Tibial nerve (tissue), 4 donors: ENCODE measurements around the gene CNTN5. TPM values are rescaled to one million over a fixed set of nuclear protein-coding genes. Genes with fewer than 3 reads are reported as not detected.

Source experiments
- DNase-seq, 2 donors: peaks; one replicate each; pipeline ENCODE4 v3.0.0-alpha.2; 2019; ENCODE audit warnings: low spot score in 2 of 2
- H3K27ac ChIP-seq, 4 donors: fragments of 200-600 bp; sonication (generic) in 3 of 4; one replicate each; pipeline ENCODE4 v1.5.1; 2017 to 2019; ENCODE audit warnings: mild to moderate bottlenecking in 1 of 4
- H3K27me3 ChIP-seq, 2 donors: fragments of 200-600 bp; sonication (generic) in 1 of 2; one replicate each; pipeline versions ENCODE4 v1.5.1 to v1.6.0; 2017 to 2019
- H3K36me3 ChIP-seq, 3 donors: fragments of 200-600 bp; sonication (generic); one replicate each; pipeline ENCODE4 v1.5.1; 2018 to 2019
- H3K4me1 ChIP-seq, 4 donors: fragments of 200-600 bp; sonication (generic) in 3 of 4; one replicate each; pipeline ENCODE4 v1.5.1; 2017 to 2019
- H3K4me3 ChIP-seq, 4 donors: fragments of 200-600 bp; sonication (generic) in 3 of 4; one replicate each; pipeline ENCODE4 v1.5.1; 2017 to 2019; ENCODE audit warnings: mild to moderate bottlenecking in 1 of 4, moderate library complexity in 1 of 4
- H3K9me3 ChIP-seq, 4 donors: fragments of 200-600 bp; sonication (generic) in 3 of 4; one replicate each; pipeline ENCODE4 v1.5.1; 2017 to 2019
- EP300 ChIP-seq, 2 donors: sonication (generic); formaldehyde crosslinking; IDR thresholded peaks; one replicate each; pipeline ENCODE4 v1.6.1; 2017; ENCODE audit warnings: antibody characterized with exemption in 2 of 2, mild to moderate bottlenecking in 1 of 2
- POLR2A ChIP-seq, 2 donors: fragments of 450-650 bp; IDR thresholded peaks; one replicate each; pipeline ENCODE4 v1.6.1; 2017; ENCODE audit warnings: antibody characterized with exemption in 2 of 2, mild to moderate bottlenecking in 2 of 2, moderate library complexity in 2 of 2
- WGBS, 2 donors: methylation state at CpG; one replicate each; pipeline ENCODE4 v1.1.5; 2018; 5-methylcytosine and 5-hydroxymethylcytosine counted together
- total RNA-seq, 4 donors: library from RNA; depleted of rRNA; stranded (reverse); fragments of >200 nt; gene quantifications; one replicate each; pipeline ENCODE4 v1.1.0, GENCODE V29; 2016
- TF ChIP-seq, protein P1 (sequence below), 5 experiments: fragments of 200-600 bp in 3 of 5; fragments of 450-650 bp in 2 of 5; sonication (generic) in 3 of 5; IDR thresholded peaks; one replicate each; pipeline ENCODE4 v1.5.1; 2016 to 2019; ENCODE audit warnings: antibody characterized with exemption in 5 of 5, mild to moderate bottlenecking in 3 of 5, moderate library complexity in 2 of 5

CNTN5 gene
- total RNA-seq, 4 donors from 2014 or later = under 0.01 to 0.22 TPM; not detected in 2

DNA sequence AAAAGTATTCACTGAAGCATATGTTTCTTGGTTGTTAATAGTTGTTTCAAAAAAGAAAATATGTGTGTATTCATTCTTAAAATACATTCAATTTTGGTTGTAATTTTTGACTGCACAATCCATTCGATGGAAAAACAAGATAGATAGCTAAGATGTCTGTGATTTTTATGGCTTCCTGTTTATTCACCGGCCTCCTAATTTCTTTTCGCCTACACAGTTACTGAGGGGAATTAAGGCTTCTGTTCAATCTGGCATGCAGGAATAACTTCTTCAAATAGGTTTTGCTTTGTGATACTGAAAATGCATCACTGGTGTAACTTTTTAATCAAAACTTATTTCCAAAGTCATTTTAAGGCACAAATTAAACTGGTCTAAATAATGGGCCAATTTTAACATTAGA lies 1375.5 kb downstream of the CNTN5 start:
- Histone ChIP-seq H3K36me3 (no peaks in the 10 kb centered on the region), H3K4me1 (no peaks in the 10 kb centered on the region), H3K4me3 (no peak overlapping the region), H3K27me3 (no peaks in the 10 kb centered on the region), H3K9me3 (peaks cover 0 to 3% (median 0%) of the 10 kb centered on the region in 4 donors), H3K27ac (no peak overlapping the region)
- no peak for DNase-seq
- no peak for TF ChIP-seq POLR2A (IDR thresholded peaks at IDR 0.05)
- TF ChIP-seq, protein P1, sequence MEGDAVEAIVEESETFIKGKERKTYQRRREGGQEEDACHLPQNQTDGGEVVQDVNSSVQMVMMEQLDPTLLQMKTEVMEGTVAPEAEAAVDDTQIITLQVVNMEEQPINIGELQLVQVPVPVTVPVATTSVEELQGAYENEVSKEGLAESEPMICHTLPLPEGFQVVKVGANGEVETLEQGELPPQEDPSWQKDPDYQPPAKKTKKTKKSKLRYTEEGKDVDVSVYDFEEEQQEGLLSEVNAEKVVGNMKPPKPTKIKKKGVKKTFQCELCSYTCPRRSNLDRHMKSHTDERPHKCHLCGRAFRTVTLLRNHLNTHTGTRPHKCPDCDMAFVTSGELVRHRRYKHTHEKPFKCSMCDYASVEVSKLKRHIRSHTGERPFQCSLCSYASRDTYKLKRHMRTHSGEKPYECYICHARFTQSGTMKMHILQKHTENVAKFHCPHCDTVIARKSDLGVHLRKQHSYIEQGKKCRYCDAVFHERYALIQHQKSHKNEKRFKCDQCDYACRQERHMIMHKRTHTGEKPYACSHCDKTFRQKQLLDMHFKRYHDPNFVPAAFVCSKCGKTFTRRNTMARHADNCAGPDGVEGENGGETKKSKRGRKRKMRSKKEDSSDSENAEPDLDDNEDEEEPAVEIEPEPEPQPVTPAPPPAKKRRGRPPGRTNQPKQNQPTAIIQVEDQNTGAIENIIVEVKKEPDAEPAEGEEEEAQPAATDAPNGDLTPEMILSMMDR (IDR thresholded peaks at IDR 0.05) = no peak
- TF ChIP-seq EP300 (IDR thresholded peaks at IDR 0.05) = no peak
- 18 to 23% methylated on average over 3 of the region's 3 CpGs for WGBS, 2 donors

DNA sequence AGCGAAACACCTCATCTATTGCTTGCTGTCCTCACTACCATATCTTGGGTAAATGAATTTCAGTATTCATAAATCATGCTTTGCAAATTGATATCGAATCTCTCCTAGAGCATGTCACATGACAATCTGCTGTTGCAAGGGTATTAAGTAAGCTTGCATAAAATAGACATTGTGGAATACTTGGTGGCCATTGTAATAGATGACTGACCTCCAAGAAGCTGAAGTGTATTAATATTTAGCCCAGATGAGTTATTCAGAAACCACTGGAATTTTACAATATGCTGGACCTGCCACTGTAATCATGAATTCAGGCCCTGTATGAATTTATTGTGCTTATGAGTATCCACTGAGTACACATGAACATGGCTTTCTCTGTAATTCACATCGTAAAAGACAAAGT lies 1376.7 kb downstream of the CNTN5 start:
- H3K36me3 ChIP-seq = no peaks in the 10 kb centered on the region
- peaks cover 0 to 6% (median 2%) of the 10 kb centered on the region in 4 donors for H3K9me3 ChIP-seq
- no peak overlapping the region for H3K27ac ChIP-seq
- no peak for DNase-seq
- H3K27me3 ChIP-seq = no peaks in the 10 kb centered on the region
- no peaks in the 10 kb centered on the region for H3K4me1 ChIP-seq
- no peak for TF ChIP-seq POLR2A (IDR thresholded peaks at IDR 0.05)
- no peak overlapping the region for H3K4me3 ChIP-seq
- 86 to 93% methylated on average over 3 of the region's 3 CpGs for WGBS, 2 donors

DNA sequence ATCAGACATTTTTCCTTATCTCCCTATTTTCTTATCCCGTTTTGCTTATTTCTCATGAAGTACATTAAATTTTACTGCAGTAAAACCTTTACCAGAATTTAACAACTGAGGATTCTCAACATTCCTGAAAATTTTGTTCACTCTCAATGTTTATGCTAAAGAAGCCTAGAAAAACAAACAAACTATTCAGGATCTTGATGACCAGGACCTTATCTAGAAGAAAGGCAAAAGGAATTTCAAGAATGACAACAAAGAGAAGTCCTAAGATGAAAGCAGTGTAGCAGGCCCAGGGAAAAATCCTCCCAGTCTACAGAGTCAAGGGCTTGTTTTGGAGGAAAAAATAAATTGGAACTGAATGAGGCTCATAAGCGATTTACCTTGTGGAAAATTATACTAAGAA lies 1383.1 kb downstream of the CNTN5 start:
- 22 to 40% methylated on average over 2 of the region's 2 CpGs for WGBS, 2 donors
- Histone ChIP-seq H3K9me3 (peaks cover 0 to 19% (median 2%) of the 10 kb centered on the region in 4 donors), H3K36me3 (no peaks in the 10 kb centered on the region), H3K4me1 (no peaks in the 10 kb centered on the region), H3K27ac (no peak overlapping the region), H3K27me3 (no peaks in the 10 kb centered on the region), H3K4me3 (no peak overlapping the region)
- TF ChIP-seq EP300 (IDR thresholded peaks at IDR 0.05) (no peak), POLR2A (IDR thresholded peaks at IDR 0.05) (no peak)
- TF ChIP-seq, protein P1 (IDR thresholded peaks at IDR 0.05) = no peak
- DNase-seq = no peak

DNA sequence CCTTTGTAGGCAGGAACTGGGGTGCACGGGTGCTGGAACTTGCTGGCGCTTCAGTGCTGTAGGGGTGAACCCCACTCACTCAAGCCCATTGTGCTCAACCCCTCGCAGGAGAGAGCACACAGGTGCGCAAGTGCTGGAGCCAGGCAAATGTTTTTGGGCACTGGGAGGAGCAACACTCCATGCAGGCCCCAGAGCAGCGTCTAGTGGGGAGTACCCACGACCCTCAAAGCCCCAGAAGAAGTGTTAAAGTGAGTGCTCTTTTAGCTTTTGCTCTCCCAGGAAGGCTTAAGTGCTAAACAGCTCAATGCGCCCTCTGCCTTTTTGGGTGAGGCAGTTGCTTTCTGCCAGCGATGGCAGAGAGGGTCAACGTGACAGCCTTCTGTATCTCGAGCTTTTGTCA lies 1384.2 kb downstream of the CNTN5 start:
- WGBS, 2 donors = 76 to 86% methylated on average over 10 of the region's 10 CpGs
- Histone ChIP-seq H3K4me1 (no peaks in the 10 kb centered on the region), H3K9me3 (peaks cover 0 to 24% (median 2%) of the 10 kb centered on the region in 4 donors), H3K27me3 (no peaks in the 10 kb centered on the region), H3K36me3 (no peaks in the 10 kb centered on the region), H3K4me3 (no peak overlapping the region), H3K27ac (no peak overlapping the region)
- DNase-seq = no peak
- TF ChIP-seq, protein P1 (IDR thresholded peaks at IDR 0.05) = no peak
- TF ChIP-seq EP300 (IDR thresholded peaks at IDR 0.05) (no peak), POLR2A (IDR thresholded peaks at IDR 0.05) (no peak)
